ENCODE data around the gene SLC5A11.

Gene SLC5A11

GRCh38 chr16:24846548-24847357, 990 bp downstream of the SLC5A11 start:
- TF ChIP-seq SIN3A (IDR thresholded peaks at IDR 0.05; ENCODE audit: borderline replicate concordance, insufficient read depth, low read length) = no peak
- no peak for TF ChIP-seq POLR2AphosphoS5 (IDR thresholded peaks at IDR 0.05; ENCODE audit: low read depth, low read length)
- no peak for TF ChIP-seq TAF1 (IDR thresholded peaks at IDR 0.05; ENCODE audit: borderline replicate concordance, insufficient read depth, low read length)
- no peak for TF ChIP-seq FOXP2 (optimal IDR thresholded peaks at IDR 0.05; ENCODE audit: borderline replicate concordance, extremely low read depth, extremely low read length, insufficient read depth)
- no peak for TF ChIP-seq REST (IDR thresholded peaks at IDR 0.05; ENCODE audit: insufficient read depth in 1 of 2, low read depth in 2 of 2, low read length in 2 of 2)

- TF ChIP-seq SIN3A (IDR thresholded peaks at IDR 0.05; ENCODE audit: borderline replicate concordance, insufficient read depth, low read length) (no peak), POLR2AphosphoS5 (IDR thresholded peaks at IDR 0.05; ENCODE audit: low read depth, low read length) (no peak), REST (IDR thresholded peaks at IDR 0.05; ENCODE audit: insufficient read depth in 1 of 2, low read depth in 2 of 2, low read length in 2 of 2) (no peak), FOXP2 (optimal IDR thresholded peaks at IDR 0.05; ENCODE audit: borderline replicate concordance, extremely low read depth, extremely low read length, insufficient read depth) (no peak), TAF1 (IDR thresholded peaks at IDR 0.05; ENCODE audit: borderline replicate concordance, insufficient read depth, low read length) (no peak)
Measured at GRCh38 chr16:24847358-24847664, 1.5 kb downstream of the SLC5A11 start.

GRCh38 chr16:24848065-24848464, 2.3 kb downstream of the SLC5A11 start:
- no peak for TF ChIP-seq TAF1 (IDR thresholded peaks at IDR 0.05; ENCODE audit: borderline replicate concordance, insufficient read depth, low read length)
- no peak for TF ChIP-seq SIN3A (IDR thresholded peaks at IDR 0.05; ENCODE audit: borderline replicate concordance, insufficient read depth, low read length)
- TF ChIP-seq REST (IDR thresholded peaks at IDR 0.05; ENCODE audit: insufficient read depth in 1 of 2, low read depth in 2 of 2, low read length in 2 of 2) = no peak
- TF ChIP-seq POLR2AphosphoS5 (IDR thresholded peaks at IDR 0.05; ENCODE audit: low read depth, low read length) = no peak
- TF ChIP-seq FOXP2 (optimal IDR thresholded peaks at IDR 0.05; ENCODE audit: borderline replicate concordance, extremely low read depth, extremely low read length, insufficient read depth) = no peak

GRCh38 chr16:24849641-24850040, 3.9 kb downstream of the SLC5A11 start:
- TF ChIP-seq SIN3A (IDR thresholded peaks at IDR 0.05; ENCODE audit: borderline replicate concordance, insufficient read depth, low read length) (no peak), FOXP2 (optimal IDR thresholded peaks at IDR 0.05; ENCODE audit: borderline replicate concordance, extremely low read depth, extremely low read length, insufficient read depth) (no peak), POLR2AphosphoS5 (IDR thresholded peaks at IDR 0.05; ENCODE audit: low read depth, low read length) (no peak), REST (IDR thresholded peaks at IDR 0.05; ENCODE audit: insufficient read depth in 1 of 2, low read depth in 2 of 2, low read length in 2 of 2) (no peak), TAF1 (IDR thresholded peaks at IDR 0.05; ENCODE audit: borderline replicate concordance, insufficient read depth, low read length) (no peak)

Data from PFSK-1 (cell line).